ENCODE data around the gene KIFAP3.

KIFAP3 gene

DNA sequence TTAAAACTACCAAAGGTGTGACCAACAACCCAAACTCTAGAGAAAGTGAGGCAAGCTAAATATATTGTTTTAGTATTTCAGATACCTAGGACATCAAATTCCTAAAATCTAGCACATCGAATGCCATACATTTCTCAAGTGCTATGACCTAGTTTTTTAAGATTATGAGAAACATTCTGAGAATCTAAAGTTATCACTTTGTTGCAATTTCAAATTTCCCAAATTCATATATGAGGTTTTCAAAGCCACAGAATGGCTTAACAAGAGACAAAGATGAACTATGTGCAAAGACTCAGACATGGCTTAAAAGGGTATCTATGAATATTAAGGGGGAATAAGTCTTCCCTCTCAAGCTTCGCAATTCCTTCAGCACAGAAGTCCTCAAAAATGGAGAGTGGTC is 187.6 kb downstream of the KIFAP3 start:
- Histone ChIP-seq H3F3A (ENCODE audit: control insufficient read depth, insufficient read depth) (no peaks in the 10 kb centered on the region), H3K36me3 (ENCODE audit: control insufficient read depth, low read length) (peaks cover 29% of the 10 kb centered on the region), H3K9me2 (replicated peaks; ENCODE audit: control insufficient read depth, low read length) (no peaks in the 10 kb centered on the region), H3K27me3 (ENCODE audit: control insufficient read depth, low read length) (no peaks in the 10 kb centered on the region), H3K4me2 (ENCODE audit: low read length) (no peak overlapping the region), H3K4me1 (ENCODE audit: control insufficient read depth, low read length) (peaks cover 12% of the 10 kb centered on the region), H3K27ac (ENCODE audit: low read depth, low read length) (no peak overlapping the region), H3K9me3 (ENCODE audit: control insufficient read depth, insufficient read depth, low read length) (no peaks in the 10 kb centered on the region), H4K20me1 (ENCODE audit: control insufficient read depth, insufficient read depth, low read depth, low read length) (no peaks in the 10 kb centered on the region), H3K79me2 (ENCODE audit: control insufficient read depth, low read length) (peaks cover 30% of the 10 kb centered on the region), H3K4me3 (ENCODE audit: low read length) (no peak overlapping the region)
- no peak for TF ChIP-seq EZH2phosphoT487 (IDR thresholded peaks at IDR 0.05; ENCODE audit: borderline replicate concordance, low read length)
- TF ChIP-seq, protein P1, sequence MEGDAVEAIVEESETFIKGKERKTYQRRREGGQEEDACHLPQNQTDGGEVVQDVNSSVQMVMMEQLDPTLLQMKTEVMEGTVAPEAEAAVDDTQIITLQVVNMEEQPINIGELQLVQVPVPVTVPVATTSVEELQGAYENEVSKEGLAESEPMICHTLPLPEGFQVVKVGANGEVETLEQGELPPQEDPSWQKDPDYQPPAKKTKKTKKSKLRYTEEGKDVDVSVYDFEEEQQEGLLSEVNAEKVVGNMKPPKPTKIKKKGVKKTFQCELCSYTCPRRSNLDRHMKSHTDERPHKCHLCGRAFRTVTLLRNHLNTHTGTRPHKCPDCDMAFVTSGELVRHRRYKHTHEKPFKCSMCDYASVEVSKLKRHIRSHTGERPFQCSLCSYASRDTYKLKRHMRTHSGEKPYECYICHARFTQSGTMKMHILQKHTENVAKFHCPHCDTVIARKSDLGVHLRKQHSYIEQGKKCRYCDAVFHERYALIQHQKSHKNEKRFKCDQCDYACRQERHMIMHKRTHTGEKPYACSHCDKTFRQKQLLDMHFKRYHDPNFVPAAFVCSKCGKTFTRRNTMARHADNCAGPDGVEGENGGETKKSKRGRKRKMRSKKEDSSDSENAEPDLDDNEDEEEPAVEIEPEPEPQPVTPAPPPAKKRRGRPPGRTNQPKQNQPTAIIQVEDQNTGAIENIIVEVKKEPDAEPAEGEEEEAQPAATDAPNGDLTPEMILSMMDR (IDR thresholded peaks at IDR 0.05; ENCODE audit: low read depth, low read length, poor library complexity, severe bottlenecking) = no peak

DNA sequence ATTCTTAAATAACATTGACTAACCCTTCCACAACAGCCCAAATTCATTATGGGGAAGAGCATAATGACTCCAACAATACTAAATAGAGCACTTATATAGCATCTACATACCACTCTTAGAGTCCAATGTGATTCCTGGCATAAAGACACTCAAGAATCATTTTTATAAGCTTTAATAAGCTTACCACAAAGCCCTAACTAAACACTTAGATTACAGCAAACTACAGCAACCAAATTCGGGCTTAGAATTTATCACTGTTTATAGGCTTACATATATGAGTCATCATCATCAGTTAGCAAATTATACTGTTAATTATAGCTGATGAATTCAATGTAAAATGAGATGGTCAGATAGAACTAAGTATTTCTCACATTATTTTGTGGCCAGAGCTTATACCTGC is 188.1 kb downstream of the KIFAP3 start:
- Histone ChIP-seq H3K27me3 (ENCODE audit: control insufficient read depth, low read length) (no peaks in the 10 kb centered on the region), H4K20me1 (ENCODE audit: control insufficient read depth, insufficient read depth, low read depth, low read length) (no peaks in the 10 kb centered on the region), H3K4me3 (ENCODE audit: low read length) (no peak overlapping the region), H3K79me2 (ENCODE audit: control insufficient read depth, low read length) (peaks cover 25% of the 10 kb centered on the region), H3F3A (ENCODE audit: control insufficient read depth, insufficient read depth) (no peaks in the 10 kb centered on the region), H3K4me1 (ENCODE audit: control insufficient read depth, low read length) (peaks cover 7% of the 10 kb centered on the region), H3K9me3 (ENCODE audit: control insufficient read depth, insufficient read depth, low read length) (no peaks in the 10 kb centered on the region), H3K36me3 (ENCODE audit: control insufficient read depth, low read length) (peaks cover 29% of the 10 kb centered on the region), H3K27ac (ENCODE audit: low read depth, low read length) (no peak overlapping the region), H3K9me2 (replicated peaks; ENCODE audit: control insufficient read depth, low read length) (no peaks in the 10 kb centered on the region), H3K4me2 (ENCODE audit: low read length) (no peak overlapping the region)
- TF ChIP-seq, protein P1 (IDR thresholded peaks at IDR 0.05; ENCODE audit: low read depth, low read length, poor library complexity, severe bottlenecking) = no peak
- no peak for TF ChIP-seq EZH2phosphoT487 (IDR thresholded peaks at IDR 0.05; ENCODE audit: borderline replicate concordance, low read length)

DNA sequence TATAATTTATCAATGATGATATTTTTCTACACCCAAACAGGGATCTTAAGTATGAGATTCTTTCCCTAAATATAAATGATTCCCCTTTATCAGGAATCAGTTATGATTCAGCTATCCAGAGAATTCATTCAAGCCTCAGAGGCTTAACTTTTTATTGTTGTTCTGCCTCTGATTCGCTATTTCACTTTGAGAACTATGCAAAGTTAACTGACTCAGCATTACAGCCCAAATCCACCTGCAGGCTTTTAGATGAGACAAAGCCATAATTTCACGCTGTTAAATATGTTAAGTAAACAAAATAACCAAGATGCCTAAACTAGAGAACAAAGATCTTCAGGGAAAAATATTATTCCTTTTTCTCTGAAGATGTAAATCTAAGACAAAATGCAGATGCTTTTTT is 189.3 kb downstream of the KIFAP3 start:
- Histone ChIP-seq H3K27ac (ENCODE audit: low read depth, low read length) (no peak overlapping the region), H3K27me3 (ENCODE audit: control insufficient read depth, low read length) (no peaks in the 10 kb centered on the region), H3K4me2 (ENCODE audit: low read length) (no peak overlapping the region), H3K4me1 (ENCODE audit: control insufficient read depth, low read length) (0 out of 2 replicates have a peak, but pooled peaks cover 2% of the 10 kb centered on the region), H3K79me2 (ENCODE audit: control insufficient read depth, low read length) (peaks cover 13% of the 10 kb centered on the region), H3F3A (ENCODE audit: control insufficient read depth, insufficient read depth) (no peaks in the 10 kb centered on the region), H3K9me2 (replicated peaks; ENCODE audit: control insufficient read depth, low read length) (no peaks in the 10 kb centered on the region), H3K36me3 (ENCODE audit: control insufficient read depth, low read length) (peaks cover 29% of the 10 kb centered on the region), H3K9me3 (ENCODE audit: control insufficient read depth, insufficient read depth, low read length) (no peaks in the 10 kb centered on the region), H3K4me3 (ENCODE audit: low read length) (no peak overlapping the region), H4K20me1 (ENCODE audit: control insufficient read depth, insufficient read depth, low read depth, low read length) (no peaks in the 10 kb centered on the region)
- no peak for TF ChIP-seq EZH2phosphoT487 (IDR thresholded peaks at IDR 0.05; ENCODE audit: borderline replicate concordance, low read length)
- TF ChIP-seq, protein P1 (IDR thresholded peaks at IDR 0.05; ENCODE audit: low read depth, low read length, poor library complexity, severe bottlenecking) = no peak
